Activated CD4-positive, alpha-beta memory T cell treated with anti-CD3 and anti-CD28 coated beads, Interleukin-2, amount 10 ng/mL, durations not matched to agents 7 days and 5 days (primary cell): ENCODE results near the gene CSH1. TPM values are rescaled to one million over a fixed set of nuclear protein-coding genes. Genes with fewer than 3 reads are reported as not detected.
"Not testable (repeated sequence)": the region's sequence is repeated elsewhere in the genome, so short reads cannot be mapped to it uniquely, and the experiment has no call there.

Source experiments
- CTCF ChIA-PET: fragments of 350-600 bp; sonication (Branson Sonifier 250); formaldehyde crosslinking; loops from one replicate; lab custom pipeline; 2021; ENCODE audit warnings: antibody characterized with exemption, inconsistent platforms; lab: Charles Lee
- POLR2A ChIA-PET: fragments of 350-600 bp; sonication (Branson Sonifier 250); formaldehyde crosslinking; loops from one replicate; lab custom pipeline; 2021; ENCODE audit warnings: antibody characterized with exemption; lab: Charles Lee
- DNase-seq: peaks from one replicate; pipeline ENCODE4 v3.0.0-alpha.2; 2020
- H3K27ac Mint-ChIP-seq: one replicate; pipeline ENCODE4 v1.8.0; 2021; ENCODE audit warnings: mild to moderate bottlenecking, mixed read lengths
- H3K27me3 Mint-ChIP-seq: one replicate; pipeline ENCODE4 v1.8.0; 2021; ENCODE audit warnings: mixed read lengths
- H3K36me3 Mint-ChIP-seq: one replicate; pipeline ENCODE4 v1.8.0; 2021; ENCODE audit warnings: low read depth, mixed read lengths
- H3K4me1 Mint-ChIP-seq: one replicate; pipeline ENCODE4 v1.8.0; 2021; ENCODE audit warnings: mixed read lengths
- H3K4me3 Mint-ChIP-seq: one replicate; pipeline ENCODE4 v1.8.0; 2021; ENCODE audit warnings: mild to moderate bottlenecking, mixed read lengths
- H3K9me3 Mint-ChIP-seq: one replicate; pipeline ENCODE4 v1.8.0; 2021; ENCODE audit warnings: mixed read lengths
- total RNA-seq, 2 experiments: library from RNA; stranded (reverse); gene quantifications; one replicate each; pipeline ENCODE4 v1.2.3, GENCODE V29; 2021

Gene CSH1
- total RNA-seq, 2 experiments from 2014 or later: not detected

DNA sequence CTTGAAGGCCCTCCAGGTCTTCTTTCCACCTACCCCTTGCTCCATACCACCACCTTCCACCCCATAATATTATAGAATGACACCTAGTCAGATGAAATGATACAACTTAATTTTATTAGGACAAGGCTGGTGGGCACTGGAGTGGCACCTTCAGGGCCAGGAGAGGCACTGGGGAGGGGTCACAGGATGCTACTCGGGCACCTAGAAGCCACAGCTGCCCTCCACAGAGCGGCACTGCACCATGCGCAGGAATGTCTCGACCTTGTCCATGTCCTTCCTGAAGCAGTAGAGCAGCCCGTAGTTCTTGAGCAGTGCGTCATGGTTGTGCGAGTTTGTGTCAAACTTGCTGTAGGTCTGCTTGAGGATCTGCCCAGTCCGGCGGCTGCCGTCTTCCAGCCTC lies 1.6 kb downstream of the CSH1 start:
- POLR2A ChIA-PET: not testable (repeated sequence)

DNA sequence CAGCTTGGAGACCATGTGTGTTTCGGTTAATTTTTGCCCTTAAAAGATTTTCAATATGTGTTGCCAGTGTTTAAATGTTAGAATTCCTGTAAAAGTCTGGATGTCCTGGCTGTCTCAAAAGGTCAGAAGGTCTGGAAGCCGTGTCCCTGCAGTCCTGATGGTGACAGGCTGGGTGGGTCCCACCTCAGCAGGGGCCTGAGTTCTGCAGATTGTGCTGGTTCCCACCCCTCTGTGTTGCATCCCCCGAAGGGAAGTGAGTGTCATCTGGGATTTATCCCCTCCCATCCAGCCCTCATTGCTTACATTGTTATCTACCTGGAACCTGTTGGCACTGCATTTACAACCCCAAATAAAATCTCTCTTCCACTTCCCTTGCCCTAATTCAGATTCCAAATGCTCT lies 2.4 kb downstream of the CSH1 start:
- POLR2A ChIA-PET, H3K9me3 Mint-ChIP-seq, H3K36me3 Mint-ChIP-seq, DNase-seq, CTCF ChIA-PET, H3K4me3 Mint-ChIP-seq, H3K27ac Mint-ChIP-seq, H3K4me1 Mint-ChIP-seq: not testable (repeated sequence)
- peaks cover 22% of the 10 kb centered on the region for H3K27me3 Mint-ChIP-seq

More for the DNA sequence above, 1.6 kb downstream of the CSH1 start:
- H3K4me3 Mint-ChIP-seq, H3K9me3 Mint-ChIP-seq, H3K4me1 Mint-ChIP-seq, H3K36me3 Mint-ChIP-seq, DNase-seq, H3K27ac Mint-ChIP-seq, CTCF ChIA-PET: not testable (repeated sequence)
- peaks cover 21% of the 10 kb centered on the region for H3K27me3 Mint-ChIP-seq

DNA sequence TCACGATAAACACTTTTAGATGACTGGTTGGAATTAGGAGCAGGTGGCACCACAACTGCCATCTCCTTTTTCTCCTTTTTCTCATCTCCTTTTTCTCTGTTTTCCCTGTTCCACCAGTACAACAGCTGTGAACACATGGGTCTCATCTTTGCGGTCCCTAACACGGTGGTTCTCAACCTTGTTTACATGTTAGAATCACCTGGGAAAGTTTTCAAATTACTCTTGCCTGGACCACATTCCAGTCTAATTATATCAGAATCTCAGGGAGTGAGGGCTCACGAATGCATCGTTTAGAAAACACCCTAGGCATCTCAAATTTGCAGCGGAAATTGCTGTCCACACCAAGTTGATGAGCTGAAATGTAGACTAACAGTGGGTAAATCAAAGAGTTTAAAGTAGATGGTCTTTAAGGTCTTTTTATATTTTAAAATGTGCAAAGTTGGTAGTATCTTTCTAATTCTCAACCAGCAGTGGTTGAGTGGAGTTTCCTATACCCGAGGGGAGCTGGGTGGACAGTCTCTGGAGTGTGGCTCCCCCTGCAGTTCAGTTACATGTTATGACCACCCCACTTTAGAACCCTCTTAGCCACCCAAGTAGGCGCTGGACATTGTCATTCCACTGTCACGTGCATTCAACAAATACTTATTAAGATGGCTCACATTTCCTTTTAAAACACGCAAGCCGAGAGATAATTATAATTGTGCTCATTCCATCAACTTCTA lies 3.9 kb downstream of the CSH1 start:
- DNase-seq, H3K4me3 Mint-ChIP-seq, H3K36me3 Mint-ChIP-seq, H3K4me1 Mint-ChIP-seq, H3K9me3 Mint-ChIP-seq, POLR2A ChIA-PET, H3K27ac Mint-ChIP-seq: not testable (repeated sequence)
- CTCF ChIA-PET: interaction anchor here (0.8 to 1.1 kb wide), 3 partner anchors 10 to 241 kb away, joined by 3 to 4 read pairs (median 3); no protein-coding TSS in a partner anchor
- peaks cover 29% of the 10 kb centered on the region for H3K27me3 Mint-ChIP-seq

DNA sequence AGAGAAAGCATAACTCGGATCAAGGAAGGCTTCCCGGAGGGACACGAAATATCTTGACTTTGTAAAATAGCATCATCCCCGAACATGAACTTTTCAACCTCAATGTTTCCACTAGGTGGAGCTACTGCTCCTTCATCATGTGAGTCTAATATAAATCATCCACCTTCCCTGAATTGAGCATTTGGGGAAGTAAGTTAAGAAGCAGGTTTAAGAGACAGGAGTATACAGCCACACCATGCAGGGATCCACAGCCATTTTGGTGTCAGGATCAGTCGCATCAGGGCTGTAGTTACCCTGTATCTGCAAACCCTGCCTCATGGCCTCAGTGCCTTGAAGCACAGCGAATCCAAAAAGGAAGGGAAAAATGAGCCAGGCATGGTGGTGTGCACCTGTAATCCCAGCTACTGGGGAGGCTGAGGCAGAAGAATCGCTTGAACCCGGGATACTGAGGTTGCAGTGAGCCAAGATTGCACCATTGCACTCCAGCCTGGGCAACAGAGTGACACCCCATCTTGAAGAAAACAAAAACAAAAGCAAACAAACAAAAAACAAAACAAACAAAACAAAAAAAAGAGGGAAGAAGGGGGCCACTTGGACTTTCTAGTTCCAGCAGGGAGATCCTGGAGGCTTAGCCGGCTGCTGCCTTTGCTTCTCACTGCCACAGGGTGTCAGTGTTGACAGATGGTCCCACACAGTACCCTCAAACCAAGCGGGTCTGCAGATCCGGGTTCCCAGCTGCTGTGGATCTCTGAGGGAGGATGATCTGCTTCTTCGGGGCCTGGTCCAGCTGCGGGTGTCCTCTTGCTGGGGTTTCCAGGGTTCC lies 7.1 kb downstream of the CSH1 start:
- peaks cover 31% of the 10 kb centered on the region for H3K27me3 Mint-ChIP-seq
- H3K9me3 Mint-ChIP-seq, H3K27ac Mint-ChIP-seq, DNase-seq, H3K4me1 Mint-ChIP-seq, POLR2A ChIA-PET, H3K36me3 Mint-ChIP-seq, H3K4me3 Mint-ChIP-seq: not testable (repeated sequence)
- CTCF ChIA-PET: interaction anchor here (0.6 to 3.6 kb wide), 21 partner anchors 9 to 748 kb away, joined by 3 to 14 read pairs (median 3); partner anchors contain the start of gene ERN1

DNA sequence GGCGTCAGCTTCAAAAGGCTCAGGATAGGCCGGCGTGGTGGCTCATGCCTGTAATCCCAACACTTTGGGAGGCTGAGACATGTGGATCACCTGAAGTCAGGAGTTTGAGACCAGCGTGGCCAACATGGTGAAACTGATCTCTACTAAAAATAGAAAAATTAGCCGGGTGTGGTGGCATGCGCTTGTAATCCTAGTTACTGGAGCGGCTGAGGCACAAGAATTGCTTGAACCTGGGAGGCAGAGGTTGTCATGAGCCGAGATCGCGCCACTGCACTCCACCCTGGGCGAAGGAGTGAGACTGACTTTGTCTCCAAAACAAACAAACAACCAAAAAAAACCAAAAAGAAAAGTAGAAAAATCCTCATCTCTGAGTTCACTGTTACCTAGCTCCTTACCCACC lies 11.3 kb downstream of the CSH1 start:
- H3K36me3 Mint-ChIP-seq, H3K4me3 Mint-ChIP-seq, H3K9me3 Mint-ChIP-seq, DNase-seq, POLR2A ChIA-PET, CTCF ChIA-PET, H3K4me1 Mint-ChIP-seq, H3K27ac Mint-ChIP-seq: not testable (repeated sequence)
- H3K27me3 Mint-ChIP-seq: peaks cover 14% of the 10 kb centered on the region

DNA sequence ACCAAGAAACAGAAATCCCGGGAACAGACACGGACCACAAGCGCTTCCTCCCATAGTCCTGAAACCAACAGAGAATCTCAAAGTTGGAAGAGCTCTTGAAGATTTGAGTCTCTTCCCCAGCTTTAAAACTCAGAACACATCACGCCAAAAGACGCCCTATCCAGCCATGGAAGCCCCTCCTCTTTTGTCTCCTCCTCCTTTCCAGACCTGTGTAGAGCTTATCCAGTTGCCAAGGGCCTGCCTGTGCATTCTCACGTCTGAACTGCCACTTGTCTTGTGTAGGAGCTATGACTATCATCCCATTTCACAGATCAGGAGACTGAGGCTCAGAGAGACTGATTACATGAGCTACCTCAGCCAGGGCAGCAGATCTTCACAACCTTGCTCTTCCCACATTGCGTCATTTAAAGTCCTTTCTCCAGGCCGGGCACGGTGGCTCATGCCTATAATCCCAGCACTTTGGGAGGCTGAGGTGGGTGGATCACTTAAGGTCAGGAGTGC lies 13.7 kb downstream of the CSH1 start:
- H3K4me1 Mint-ChIP-seq, POLR2A ChIA-PET, H3K4me3 Mint-ChIP-seq, H3K9me3 Mint-ChIP-seq, DNase-seq, H3K27ac Mint-ChIP-seq, H3K36me3 Mint-ChIP-seq, H3K27me3 Mint-ChIP-seq: not testable (repeated sequence)
- CTCF ChIA-PET: interaction anchor here (0.7 to 1.3 kb wide), 5 partner anchors 16 to 146 kb away, joined by 3 to 5 read pairs (median 4); no protein-coding TSS in a partner anchor

DNA sequence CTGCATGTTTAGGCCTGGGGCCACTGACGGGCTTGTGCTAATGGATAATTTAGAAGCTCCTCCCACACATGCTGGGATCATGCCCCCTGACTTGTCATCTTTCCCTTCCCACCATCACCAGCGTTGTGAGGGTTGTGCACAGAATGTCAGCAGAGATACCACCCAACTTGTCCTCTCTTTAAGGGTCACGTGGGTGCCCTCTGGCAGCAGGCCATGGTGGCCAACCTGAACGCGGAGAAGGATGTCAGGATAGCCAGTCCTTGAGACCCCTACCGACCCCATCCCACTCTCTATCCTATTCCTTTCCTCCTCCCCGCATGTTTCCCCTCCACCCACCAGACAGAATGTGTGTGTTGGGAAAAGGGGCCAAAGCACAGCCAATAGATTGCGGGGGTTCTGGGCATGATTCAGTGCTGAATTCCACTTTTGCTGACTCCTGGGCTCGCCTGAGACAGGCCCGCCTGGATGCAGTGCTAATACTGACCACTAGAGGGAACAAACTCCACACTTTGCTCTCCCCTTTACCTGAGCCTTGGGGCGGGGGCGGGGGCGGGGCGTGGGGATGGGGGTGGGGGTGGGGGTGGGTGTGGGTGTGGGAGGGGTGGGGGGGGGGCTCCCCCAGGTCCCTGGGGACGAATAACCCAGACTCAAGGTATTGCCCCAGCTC lies 14.3 kb downstream of the CSH1 start, which contains the start of gene GH2:
Gene GH2 (minus strand): TSS at position 10 of the 667 bp plus-strand sequence. CDS start 143 bp downstream, outside the sequence.
- ChIA-PET CTCF (interaction anchor here (0.8 to 1.3 kb wide), 3 partner anchors 16 to 33 kb away, joined by 3 to 4 read pairs (median 3); no protein-coding TSS in a partner anchor), POLR2A (no interaction called here)
- H3K27ac Mint-ChIP-seq: no peak within 1 kb of the TSS
- DNase-seq: peak; percentile 65
- peaks cover 5% of the 10 kb centered on the region for H3K27me3 Mint-ChIP-seq
- H3K9me3 Mint-ChIP-seq: no peaks in the 10 kb centered on the region
- H3K4me3 Mint-ChIP-seq: no peak within 1 kb of the TSS
- H3K36me3 Mint-ChIP-seq: no peaks in the 10 kb centered on the region
- no peaks in the 10 kb centered on the region for H3K4me1 Mint-ChIP-seq

DNA sequence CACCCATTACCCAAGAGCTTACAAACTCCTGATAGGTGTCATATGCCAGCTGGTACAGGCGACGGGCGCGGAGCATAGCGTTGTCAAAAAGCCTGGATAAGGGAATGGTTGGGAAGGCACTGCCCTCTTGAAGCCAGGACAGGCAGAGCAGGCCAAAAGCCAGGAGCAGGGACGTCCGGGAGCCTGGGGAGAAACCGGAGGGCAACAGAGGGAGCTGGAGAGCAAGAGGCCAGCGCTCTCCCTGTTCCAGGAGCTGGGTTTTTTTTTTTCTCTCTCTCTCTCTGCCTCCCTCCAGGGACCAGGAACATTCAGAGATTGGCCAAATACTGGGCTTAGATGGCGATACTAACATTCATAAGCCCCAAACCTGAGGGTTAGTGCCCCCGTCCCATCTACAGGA lies 15.0 kb downstream of the CSH1 start:
- CTCF ChIA-PET: interaction anchor here (0.8 to 1.3 kb wide), 2 partner anchors 17 to 32 kb away, joined by 3 read pairs; no protein-coding TSS in a partner anchor
- H3K4me1 Mint-ChIP-seq, DNase-seq, POLR2A ChIA-PET, H3K9me3 Mint-ChIP-seq, H3K27ac Mint-ChIP-seq, H3K36me3 Mint-ChIP-seq, H3K27me3 Mint-ChIP-seq, H3K4me3 Mint-ChIP-seq: not testable (repeated sequence)

DNA sequence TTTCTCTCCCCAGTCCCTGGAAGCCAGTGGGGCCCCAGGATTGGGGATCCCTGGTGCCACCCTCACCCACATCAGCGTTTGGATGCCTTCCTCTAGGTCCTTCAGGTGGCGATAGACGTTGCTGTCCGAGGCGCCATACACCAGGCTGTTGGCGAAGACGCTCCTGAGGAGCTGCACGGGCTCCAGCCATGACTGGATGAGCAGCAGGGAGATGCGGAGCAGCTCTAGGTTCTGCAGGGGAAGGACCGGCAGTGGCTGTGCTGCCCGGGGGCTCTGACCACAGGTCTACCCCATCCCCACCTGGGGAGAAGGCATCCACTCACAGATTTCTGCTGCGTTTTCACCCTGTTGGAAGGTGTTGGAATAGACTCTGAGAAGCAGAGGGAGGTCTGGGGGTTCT lies 15.7 kb downstream of the CSH1 start:
- ChIA-PET CTCF (interaction anchor here (1.3 kb wide), 1 partner anchor 17 kb away, joined by 3 read pairs; no protein-coding TSS in a partner anchor), POLR2A (no interaction called here)
- no peak overlapping the region for H3K4me3 Mint-ChIP-seq

DNA sequence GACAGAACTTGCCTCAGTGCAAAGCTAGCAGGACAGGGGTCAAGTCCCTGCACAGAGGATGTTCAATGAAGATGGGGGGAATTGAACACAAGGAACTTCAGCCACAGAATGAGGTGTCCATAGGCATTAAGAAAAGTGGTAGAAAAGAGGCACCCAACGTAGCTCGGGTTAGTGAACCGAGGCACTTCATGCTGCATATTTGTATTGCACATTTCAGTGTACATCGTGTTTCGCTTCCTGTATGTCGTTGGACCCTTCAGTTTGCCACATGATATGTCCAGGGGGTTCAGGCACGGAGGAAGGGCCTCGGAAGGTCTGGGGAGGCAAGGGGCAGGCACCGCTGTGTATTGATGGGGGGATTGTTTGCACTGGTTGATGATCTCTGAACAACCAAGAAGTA lies 18.0 kb downstream of the CSH1 start:
- CTCF ChIA-PET: interaction anchor here (0.6 to 1.8 kb wide), 4 partner anchors 9 to 149 kb away, joined by 3 to 4 read pairs (median 4); no protein-coding TSS in a partner anchor
- POLR2A ChIA-PET, H3K27me3 Mint-ChIP-seq, H3K9me3 Mint-ChIP-seq, DNase-seq, H3K36me3 Mint-ChIP-seq, H3K4me3 Mint-ChIP-seq, H3K4me1 Mint-ChIP-seq, H3K27ac Mint-ChIP-seq: not testable (repeated sequence)

More for the DNA sequence above, 15.7 kb downstream of the CSH1 start:
- no peak for DNase-seq
- Mint-ChIP-seq H3K27ac (no peak overlapping the region), H3K27me3 (peaks cover 5% of the 10 kb centered on the region), H3K36me3 (no peaks in the 10 kb centered on the region), H3K9me3 (no peaks in the 10 kb centered on the region), H3K4me1 (no peaks in the 10 kb centered on the region)

DNA sequence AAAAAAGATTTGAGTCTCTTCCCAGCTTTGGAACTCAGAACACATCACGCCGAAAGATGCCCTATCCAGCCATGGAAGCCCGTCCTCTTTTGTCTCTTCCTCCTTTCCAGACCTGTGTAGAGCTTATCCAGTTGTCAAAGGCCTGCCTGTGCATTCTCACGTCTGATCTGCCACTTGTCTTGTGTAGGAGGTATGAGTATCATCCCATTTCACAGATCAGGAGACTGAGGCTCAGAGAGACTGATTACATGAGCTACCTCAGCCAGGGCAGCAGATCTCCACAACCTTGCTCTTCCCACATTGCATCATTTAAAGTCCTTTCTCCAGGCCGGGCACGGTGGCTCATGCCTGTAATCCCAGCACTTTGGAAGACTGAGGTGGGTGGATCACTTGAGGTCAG lies 21.7 kb downstream of the CSH1 start:
- H3K36me3 Mint-ChIP-seq, H3K4me1 Mint-ChIP-seq, DNase-seq, POLR2A ChIA-PET, H3K27ac Mint-ChIP-seq, H3K9me3 Mint-ChIP-seq, H3K4me3 Mint-ChIP-seq: not testable (repeated sequence)
- peaks cover 11% of the 10 kb centered on the region for H3K27me3 Mint-ChIP-seq
- CTCF ChIA-PET: interaction anchor here (0.6 to 1.8 kb wide), 2 partner anchors 9 to 674 kb away, joined by 4 to 5 read pairs; no protein-coding TSS in a partner anchor

DNA sequence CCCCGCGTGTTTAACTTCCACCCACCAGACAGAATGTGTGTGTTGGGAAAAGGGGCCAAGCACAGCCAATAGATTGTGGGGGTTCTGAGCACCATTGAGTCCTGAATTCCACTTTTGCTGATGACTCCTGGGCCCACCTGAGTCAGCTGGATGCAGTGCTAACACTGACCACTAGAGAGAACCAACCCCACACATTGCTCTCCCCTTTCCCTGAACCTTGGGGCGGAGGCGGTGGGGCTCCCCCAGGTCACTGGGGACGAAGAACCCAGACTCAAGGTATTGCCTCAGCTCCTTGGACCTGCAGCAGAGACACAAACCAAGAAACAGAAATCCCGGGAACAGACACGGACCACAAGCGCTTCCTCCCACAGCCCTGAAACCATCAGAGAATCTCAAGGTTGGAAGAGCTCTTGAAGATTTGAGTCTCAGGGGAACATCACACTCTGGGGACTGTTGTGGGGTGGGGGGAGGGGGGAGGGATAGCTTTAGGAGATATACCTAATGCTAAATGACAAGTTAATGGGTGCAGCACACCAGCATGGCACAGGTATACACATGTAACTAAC lies 22.2 kb downstream of the CSH1 start:
- POLR2A ChIA-PET, H3K9me3 Mint-ChIP-seq, H3K4me3 Mint-ChIP-seq, H3K36me3 Mint-ChIP-seq, DNase-seq, H3K4me1 Mint-ChIP-seq, H3K27ac Mint-ChIP-seq: not testable (repeated sequence)
- H3K27me3 Mint-ChIP-seq: peaks cover 12% of the 10 kb centered on the region
- CTCF ChIA-PET: interaction anchor here (1.8 kb wide), 1 partner anchor 8 kb away, joined by 5 read pairs; no protein-coding TSS in a partner anchor
